ENCODE data around the gene KRT14.

- TF ChIP-seq CTCF (conservative IDR thresholded peaks at IDR 0.05 in 1 of 2, IDR thresholded peaks at IDR 0.05 in 1 of 2; ENCODE audit: low read depth in 1 of 2, low read length in 2 of 2) (no peak), EZH2 (IDR thresholded peaks at IDR 0.05; ENCODE audit: low read length, missing control alignments) (no peak)
Observed at GRCh38 chr17:41556931-41557330, 29.8 kb downstream of the KRT14 start.

Measured in fibroblast of lung (primary cell).